Neuronal stem cell (in vitro differentiated cells): Measurements from ENCODE around the gene TJP1.

Source experiments
- DNase-seq: peaks from one replicate; pipeline ENCODE4 v3.0.0-alpha.2; 2013; ENCODE audit warnings: low spot score
- H2AFZ ChIP-seq: one replicate; pipeline ENCODE4 v1.6.1; 2013; ENCODE audit warnings: mild to moderate bottlenecking, low read length, inconsistent platforms
- H2AK5ac ChIP-seq: 2 replicates; pipeline ENCODE4 v1.6.1; 2013; ENCODE audit warnings: low read depth, mild to moderate bottlenecking, inconsistent platforms, low read length, moderate library complexity, mixed read lengths
- H2BK120ac ChIP-seq: 2 replicates; pipeline ENCODE4 v1.6.1; 2013; ENCODE audit warnings: low read depth, mild to moderate bottlenecking, inconsistent platforms, low read length, moderate library complexity, mixed read lengths
- H2BK12ac ChIP-seq: one replicate; pipeline ENCODE4 v1.6.1; 2013; ENCODE audit warnings: low read length, inconsistent platforms
- H2BK15ac ChIP-seq: 2 replicates; pipeline ENCODE4 v1.6.1; 2013; ENCODE audit warnings: mild to moderate bottlenecking, low read length, inconsistent platforms, mixed read lengths
- H2BK5ac ChIP-seq: one replicate; pipeline ENCODE4 v1.6.1; 2013; ENCODE audit warnings: inconsistent platforms, mild to moderate bottlenecking, low read length, moderate library complexity
- H3K14ac ChIP-seq: one replicate; pipeline ENCODE4 v1.6.1; 2013; ENCODE audit warnings: low read length, inconsistent platforms
- H3K18ac ChIP-seq: 2 replicates; pipeline ENCODE4 v1.6.1; 2013; ENCODE audit warnings: low read length, inconsistent platforms
- H3K23ac ChIP-seq: 2 replicates; pipeline ENCODE4 v1.6.1; 2013; ENCODE audit warnings: low read depth, mild to moderate bottlenecking, mixed read lengths, low read length, inconsistent platforms; ENCODE audit not compliant: poor library complexity
- H3K27ac ChIP-seq: replicated peaks from 3 replicates; pipeline ENCODE4 v1.5.1; 2013; ENCODE audit warnings: low read length, inconsistent platforms
- H3K27me3 ChIP-seq, 3 experiments: 2 replicates each; pipeline ENCODE4 v1.6.1; 2013; ENCODE audit warnings: low read length in 3 of 3, mild to moderate bottlenecking in 2 of 3, inconsistent platforms in 1 of 3, low read depth in 1 of 3, mixed read lengths in 1 of 3, moderate library complexity in 1 of 3; ENCODE audit not compliant: control insufficient read depth in 3 of 3, insufficient read depth in 3 of 3
- H3K36me3 ChIP-seq, 2 donors: replicated peaks in 1 of 2; 2 replicates each; pipeline ENCODE4 v1.6.1; 2013; ENCODE audit warnings: low read length in 2 of 2; ENCODE audit not compliant: control insufficient read depth in 2 of 2, insufficient read depth in 2 of 2
- H3K4ac ChIP-seq: 2 replicates; pipeline ENCODE4 v1.6.1; 2013; ENCODE audit warnings: inconsistent platforms, mild to moderate bottlenecking, low read length, moderate library complexity
- H3K4me1 ChIP-seq, 2 donors: 1 replicate in 1 of 2; 2 replicates in 1 of 2; pipeline ENCODE4 v1.6.1; 2013; ENCODE audit warnings: low read length in 2 of 2, low read depth in 1 of 2; ENCODE audit not compliant: control insufficient read depth in 2 of 2, insufficient read depth in 1 of 2
- H3K4me2 ChIP-seq: one replicate; pipeline ENCODE4 v1.6.1; 2013; ENCODE audit warnings: mild to moderate bottlenecking, low read length, inconsistent platforms; ENCODE audit not compliant: insufficient read depth, poor library complexity, severe bottlenecking
- H3K4me3 ChIP-seq, 2 donors: 2 replicates each; pipeline ENCODE4 v1.5.1; 2013; ENCODE audit warnings: low read length in 2 of 2, mild to moderate bottlenecking in 2 of 2, inconsistent platforms in 1 of 2, moderate library complexity in 1 of 2
- H3K79me1 ChIP-seq: one replicate; pipeline ENCODE4 v1.6.1; 2013; ENCODE audit warnings: low read depth, mild to moderate bottlenecking, inconsistent platforms, low read length, moderate library complexity
- H3K9ac ChIP-seq: one replicate; pipeline ENCODE4 v1.6.1; 2013; ENCODE audit warnings: mild to moderate bottlenecking, low read depth, low read length, inconsistent platforms; ENCODE audit not compliant: poor library complexity
- H3K9me3 ChIP-seq, 2 donors: replicated peaks in 1 of 2; 2 replicates each; pipeline versions ENCODE3 to v1.6.1; 2013; ENCODE audit warnings: low read length in 2 of 2, mild to moderate bottlenecking in 2 of 2, inconsistent platforms in 1 of 2, low read depth in 1 of 2, mixed read lengths in 1 of 2, moderate library complexity in 1 of 2; ENCODE audit not compliant: control insufficient read depth in 2 of 2, insufficient read depth in 1 of 2
- H4K8ac ChIP-seq: one replicate; pipeline ENCODE4 v1.6.1; 2013; ENCODE audit warnings: low read depth, mild to moderate bottlenecking, inconsistent platforms, low read length, moderate library complexity
- H4K91ac ChIP-seq: one replicate; pipeline ENCODE4 v1.6.1; 2013; ENCODE audit warnings: low read length, low read depth, mild to moderate bottlenecking, inconsistent platforms; ENCODE audit not compliant: poor library complexity
- WGBS, 2 donors: extraction: QIAGEN DNeasy Blood & Tissue Kit; methylation state at CpG; one replicate each; pipeline ENCODE4 v1.1.7; 2013; ENCODE audit warnings: missing lambda C conversion rate in 2 of 2, mixed read lengths in 1 of 2; ENCODE audit not compliant: insufficient read length in 2 of 2, insufficient replicate concordance in 1 of 2; ENCODE audit errors: extremely low coverage in 2 of 2; 5-methylcytosine and 5-hydroxymethylcytosine counted together

TJP1 gene

GRCh38 chr15:29685156-29686078 lies 136.9 kb downstream of the TJP1 start:
- H3K23ac ChIP-seq = peak overlapping the region; percentile 86
- no peak overlapping the region for H3K27ac ChIP-seq
- H2AFZ ChIP-seq = no peak overlapping the region
- no peak overlapping the region for H2BK15ac ChIP-seq
- H4K8ac ChIP-seq = no peak overlapping the region
- H4K91ac ChIP-seq = no peak overlapping the region
- H3K14ac ChIP-seq = no peak overlapping the region
- H3K4me3 ChIP-seq = no peak overlapping the region
- no CpG with 5 or more reads among the region's 20 CpGs for WGBS, 2 donors
- peak overlapping the region; percentile 51 for H2AK5ac ChIP-seq
- peaks cover 0 to 4% of the 10 kb centered on the region in 2 donors for H3K9me3 ChIP-seq
- DNase-seq = no peak
- no peaks in the 10 kb centered on the region for H3K36me3 ChIP-seq
- H3K79me1 ChIP-seq = no peaks in the 10 kb centered on the region
- peaks cover 0 to 6% of the 10 kb centered on the region in 2 donors for H3K4me1 ChIP-seq
- H3K4me2 ChIP-seq = no peak overlapping the region
- H2BK12ac ChIP-seq = no peak overlapping the region
- H3K9ac ChIP-seq = peak overlapping the region; percentile 31
- H3K27me3 ChIP-seq = no peaks in the 10 kb centered on the region
- H3K18ac ChIP-seq = peak overlapping the region; percentile 71
- H2BK120ac ChIP-seq = no peak overlapping the region
- no peak overlapping the region for H3K4ac ChIP-seq
- H2BK5ac ChIP-seq = no peak overlapping the region

- no CpG with 5 or more reads among the region's 3 CpGs for WGBS, 2 donors
- Histone ChIP-seq H2BK120ac (no peak overlapping the region), H3K18ac (no peak overlapping the region), H3K27ac (no peak overlapping the region), H3K4me3 (no peak overlapping the region), H4K91ac (no peak overlapping the region), H2BK15ac (no peak overlapping the region), H2AFZ (no peak overlapping the region), H3K9ac (no peak overlapping the region), H3K9me3 (peaks cover 0 to 4% of the 10 kb centered on the region in 2 donors), H3K4ac (no peak overlapping the region), H2AK5ac (no peak overlapping the region), H3K79me1 (no peaks in the 10 kb centered on the region), H3K23ac (no peak overlapping the region), H3K4me1 (peaks cover 0 to 2% of the 10 kb centered on the region in 2 donors), H2BK12ac (no peak overlapping the region), H3K27me3 (peaks cover 0 to 3% (median 0%) of the 10 kb centered on the region in 3 experiments), H3K36me3 (no peaks in the 10 kb centered on the region), H4K8ac (no peak overlapping the region), H3K4me2 (no peak overlapping the region), H2BK5ac (no peak overlapping the region), H3K14ac (no peak overlapping the region)
- DNase-seq = no peak
Measured at GRCh38 chr15:29682781-29683180, 139.5 kb downstream of the TJP1 start.

- no peak overlapping the region for H2AK5ac ChIP-seq
Measured at GRCh38 chr15:29682361-29682760, 139.9 kb downstream of the TJP1 start.

GRCh38 chr15:29681946-29682345 lies 140.3 kb downstream of the TJP1 start:
- H2AK5ac ChIP-seq = no peak overlapping the region

More at GRCh38 chr15:29682361-29682760, 139.9 kb downstream of the TJP1 start:
- no peaks in the 10 kb centered on the region for H3K36me3 ChIP-seq
- H3K4me3 ChIP-seq = no peak overlapping the region
- no peak overlapping the region for H2BK120ac ChIP-seq
- H2AFZ ChIP-seq = no peak overlapping the region
- no peak overlapping the region for H3K4me2 ChIP-seq
- no peak overlapping the region for H3K23ac ChIP-seq
- H3K4me1 ChIP-seq = peaks cover 0 to 2% of the 10 kb centered on the region in 2 donors
- no peak overlapping the region for H4K91ac ChIP-seq
- H3K14ac ChIP-seq = no peak overlapping the region
- no peak overlapping the region for H4K8ac ChIP-seq
- H2BK12ac ChIP-seq = no peak overlapping the region
- H3K9me3 ChIP-seq = peaks cover 0 to 4% of the 10 kb centered on the region in 2 donors
- H3K27me3 ChIP-seq = peaks cover 0 to 6% (median 0%) of the 10 kb centered on the region in 3 experiments
- WGBS, 2 donors = no CpG with 5 or more reads among the region's 4 CpGs
- no peak overlapping the region for H3K18ac ChIP-seq
- no peak overlapping the region for H3K4ac ChIP-seq
- no peaks in the 10 kb centered on the region for H3K79me1 ChIP-seq
- no peak overlapping the region for H2BK5ac ChIP-seq
- H3K27ac ChIP-seq = no peak overlapping the region
- H3K9ac ChIP-seq = no peak overlapping the region
- DNase-seq = no peak
- no peak overlapping the region for H2BK15ac ChIP-seq

More at GRCh38 chr15:29681946-29682345, 140.3 kb downstream of the TJP1 start:
- Histone ChIP-seq H2AFZ (no peak overlapping the region), H3K27ac (no peak overlapping the region), H3K4me2 (no peak overlapping the region), H3K23ac (peak overlapping the region; percentile 12), H4K8ac (no peak overlapping the region), H3K9me3 (peaks cover 0 to 4% of the 10 kb centered on the region in 2 donors), H3K36me3 (no peaks in the 10 kb centered on the region), H3K4ac (no peak overlapping the region), H3K9ac (no peak overlapping the region), H3K4me3 (no peak overlapping the region), H3K79me1 (no peaks in the 10 kb centered on the region), H3K14ac (no peak overlapping the region), H3K4me1 (peaks cover 0 to 2% of the 10 kb centered on the region in 2 donors), H2BK15ac (no peak overlapping the region), H4K91ac (no peak overlapping the region), H2BK12ac (no peak overlapping the region), H2BK5ac (no peak overlapping the region), H3K27me3 (peaks cover 0 to 10% (median 0%) of the 10 kb centered on the region in 3 experiments), H2BK120ac (no peak overlapping the region), H3K18ac (no peak overlapping the region)
- WGBS, 2 donors = no CpG with 5 or more reads among the region's 9 CpGs
- DNase-seq = no peak
